H1 (cell line): Measurements from ENCODE around the gene TUBE1.

Source experiments
- CBX8 ChIP-seq: fragments of 300-800, 300-1000 bp; sonication (generic); IDR thresholded peaks from 2 replicates; pipeline ENCODE4 v1.7.1; 2016; ENCODE audit warnings: low read depth, low read length, borderline replicate concordance
- GABPA ChIP-seq: IDR thresholded peaks from 2 replicates; pipeline ENCODE4 v1.6.1; 2011; ENCODE audit warnings: mild to moderate bottlenecking, low read length, moderate library complexity, borderline replicate concordance; ENCODE audit not compliant: insufficient read depth
- KDM1A ChIP-seq: fragments of 200-600, 300-600 bp; sonication (generic); IDR thresholded peaks from 2 replicates; pipeline ENCODE4 v1.7.1; 2016; ENCODE audit warnings: mild to moderate bottlenecking, low read length, borderline replicate concordance
- POLR2AphosphoS5 ChIP-seq: IDR thresholded peaks from 2 replicates; pipeline ENCODE4 v1.6.1; 2011; ENCODE audit warnings: low read depth, low read length
- YY1 ChIP-seq: IDR thresholded peaks from 2 replicates; pipeline ENCODE4 v1.6.1; 2011; ENCODE audit warnings: low read depth, mild to moderate bottlenecking, low read length
- TF ChIP-seq, protein P1 (sequence below), 3 experiments: IDR thresholded peaks; 1 replicate in 2 of 3; 2 replicates in 1 of 3; pipeline versions ENCODE4 v1.5.1 to v1.6.1; 2011; ENCODE audit warnings: low read length in 3 of 3, mild to moderate bottlenecking in 3 of 3, inconsistent platforms in 2 of 3, low read depth in 1 of 3, moderate library complexity in 1 of 3; ENCODE audit not compliant: insufficient read depth in 1 of 3; ENCODE audit errors: control extremely low read depth in 1 of 3
- TF ChIP-seq, protein P2 (sequence below): fragments of 300-600 bp; sonication (generic); IDR thresholded peaks from 2 replicates; pipeline ENCODE4 v1.7.1; 2012; ENCODE audit warnings: low read length, moderate library complexity, mild to moderate bottlenecking, inconsistent platforms; ENCODE audit not compliant: insufficient replicate concordance

DNA sequence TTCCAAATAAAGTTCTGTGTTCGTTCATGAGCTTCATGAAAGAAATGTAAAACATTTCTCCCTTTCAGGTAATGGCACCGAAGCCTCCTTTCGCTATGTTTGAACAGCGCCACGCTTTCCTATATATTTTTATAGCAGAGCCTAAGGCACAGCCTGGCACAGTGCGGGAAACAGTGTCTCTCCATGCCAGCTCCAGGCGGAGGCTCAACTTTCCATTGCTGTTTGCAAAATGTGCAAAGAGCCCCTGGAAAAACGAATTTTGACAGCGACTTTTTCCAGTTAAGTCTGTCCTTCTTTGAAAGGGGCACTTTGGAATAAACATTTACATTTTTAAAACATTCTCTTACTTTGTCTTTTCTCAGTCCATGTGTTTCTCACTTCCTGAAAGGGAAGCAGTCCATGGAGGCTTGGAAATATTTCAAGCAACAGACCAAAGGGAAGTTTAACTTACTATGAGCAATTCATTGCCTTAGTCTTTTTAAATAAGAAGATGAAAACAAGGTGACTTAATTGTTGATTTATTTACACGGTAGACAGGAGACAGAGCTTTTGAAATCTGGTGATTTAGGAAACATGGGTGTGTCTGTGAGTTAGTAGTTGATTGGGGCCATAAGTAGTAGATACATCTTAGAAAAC, 32.6 kb downstream of the TUBE1 start:
- TF ChIP-seq, protein P1, sequence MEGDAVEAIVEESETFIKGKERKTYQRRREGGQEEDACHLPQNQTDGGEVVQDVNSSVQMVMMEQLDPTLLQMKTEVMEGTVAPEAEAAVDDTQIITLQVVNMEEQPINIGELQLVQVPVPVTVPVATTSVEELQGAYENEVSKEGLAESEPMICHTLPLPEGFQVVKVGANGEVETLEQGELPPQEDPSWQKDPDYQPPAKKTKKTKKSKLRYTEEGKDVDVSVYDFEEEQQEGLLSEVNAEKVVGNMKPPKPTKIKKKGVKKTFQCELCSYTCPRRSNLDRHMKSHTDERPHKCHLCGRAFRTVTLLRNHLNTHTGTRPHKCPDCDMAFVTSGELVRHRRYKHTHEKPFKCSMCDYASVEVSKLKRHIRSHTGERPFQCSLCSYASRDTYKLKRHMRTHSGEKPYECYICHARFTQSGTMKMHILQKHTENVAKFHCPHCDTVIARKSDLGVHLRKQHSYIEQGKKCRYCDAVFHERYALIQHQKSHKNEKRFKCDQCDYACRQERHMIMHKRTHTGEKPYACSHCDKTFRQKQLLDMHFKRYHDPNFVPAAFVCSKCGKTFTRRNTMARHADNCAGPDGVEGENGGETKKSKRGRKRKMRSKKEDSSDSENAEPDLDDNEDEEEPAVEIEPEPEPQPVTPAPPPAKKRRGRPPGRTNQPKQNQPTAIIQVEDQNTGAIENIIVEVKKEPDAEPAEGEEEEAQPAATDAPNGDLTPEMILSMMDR (IDR thresholded peaks at IDR 0.05; ENCODE audit: control extremely low read depth in 1 of 3, insufficient read depth in 1 of 3, low read depth in 1 of 3, low read length in 3 of 3): no peak
- TF ChIP-seq YY1: no peak
- TF ChIP-seq, protein P2, sequence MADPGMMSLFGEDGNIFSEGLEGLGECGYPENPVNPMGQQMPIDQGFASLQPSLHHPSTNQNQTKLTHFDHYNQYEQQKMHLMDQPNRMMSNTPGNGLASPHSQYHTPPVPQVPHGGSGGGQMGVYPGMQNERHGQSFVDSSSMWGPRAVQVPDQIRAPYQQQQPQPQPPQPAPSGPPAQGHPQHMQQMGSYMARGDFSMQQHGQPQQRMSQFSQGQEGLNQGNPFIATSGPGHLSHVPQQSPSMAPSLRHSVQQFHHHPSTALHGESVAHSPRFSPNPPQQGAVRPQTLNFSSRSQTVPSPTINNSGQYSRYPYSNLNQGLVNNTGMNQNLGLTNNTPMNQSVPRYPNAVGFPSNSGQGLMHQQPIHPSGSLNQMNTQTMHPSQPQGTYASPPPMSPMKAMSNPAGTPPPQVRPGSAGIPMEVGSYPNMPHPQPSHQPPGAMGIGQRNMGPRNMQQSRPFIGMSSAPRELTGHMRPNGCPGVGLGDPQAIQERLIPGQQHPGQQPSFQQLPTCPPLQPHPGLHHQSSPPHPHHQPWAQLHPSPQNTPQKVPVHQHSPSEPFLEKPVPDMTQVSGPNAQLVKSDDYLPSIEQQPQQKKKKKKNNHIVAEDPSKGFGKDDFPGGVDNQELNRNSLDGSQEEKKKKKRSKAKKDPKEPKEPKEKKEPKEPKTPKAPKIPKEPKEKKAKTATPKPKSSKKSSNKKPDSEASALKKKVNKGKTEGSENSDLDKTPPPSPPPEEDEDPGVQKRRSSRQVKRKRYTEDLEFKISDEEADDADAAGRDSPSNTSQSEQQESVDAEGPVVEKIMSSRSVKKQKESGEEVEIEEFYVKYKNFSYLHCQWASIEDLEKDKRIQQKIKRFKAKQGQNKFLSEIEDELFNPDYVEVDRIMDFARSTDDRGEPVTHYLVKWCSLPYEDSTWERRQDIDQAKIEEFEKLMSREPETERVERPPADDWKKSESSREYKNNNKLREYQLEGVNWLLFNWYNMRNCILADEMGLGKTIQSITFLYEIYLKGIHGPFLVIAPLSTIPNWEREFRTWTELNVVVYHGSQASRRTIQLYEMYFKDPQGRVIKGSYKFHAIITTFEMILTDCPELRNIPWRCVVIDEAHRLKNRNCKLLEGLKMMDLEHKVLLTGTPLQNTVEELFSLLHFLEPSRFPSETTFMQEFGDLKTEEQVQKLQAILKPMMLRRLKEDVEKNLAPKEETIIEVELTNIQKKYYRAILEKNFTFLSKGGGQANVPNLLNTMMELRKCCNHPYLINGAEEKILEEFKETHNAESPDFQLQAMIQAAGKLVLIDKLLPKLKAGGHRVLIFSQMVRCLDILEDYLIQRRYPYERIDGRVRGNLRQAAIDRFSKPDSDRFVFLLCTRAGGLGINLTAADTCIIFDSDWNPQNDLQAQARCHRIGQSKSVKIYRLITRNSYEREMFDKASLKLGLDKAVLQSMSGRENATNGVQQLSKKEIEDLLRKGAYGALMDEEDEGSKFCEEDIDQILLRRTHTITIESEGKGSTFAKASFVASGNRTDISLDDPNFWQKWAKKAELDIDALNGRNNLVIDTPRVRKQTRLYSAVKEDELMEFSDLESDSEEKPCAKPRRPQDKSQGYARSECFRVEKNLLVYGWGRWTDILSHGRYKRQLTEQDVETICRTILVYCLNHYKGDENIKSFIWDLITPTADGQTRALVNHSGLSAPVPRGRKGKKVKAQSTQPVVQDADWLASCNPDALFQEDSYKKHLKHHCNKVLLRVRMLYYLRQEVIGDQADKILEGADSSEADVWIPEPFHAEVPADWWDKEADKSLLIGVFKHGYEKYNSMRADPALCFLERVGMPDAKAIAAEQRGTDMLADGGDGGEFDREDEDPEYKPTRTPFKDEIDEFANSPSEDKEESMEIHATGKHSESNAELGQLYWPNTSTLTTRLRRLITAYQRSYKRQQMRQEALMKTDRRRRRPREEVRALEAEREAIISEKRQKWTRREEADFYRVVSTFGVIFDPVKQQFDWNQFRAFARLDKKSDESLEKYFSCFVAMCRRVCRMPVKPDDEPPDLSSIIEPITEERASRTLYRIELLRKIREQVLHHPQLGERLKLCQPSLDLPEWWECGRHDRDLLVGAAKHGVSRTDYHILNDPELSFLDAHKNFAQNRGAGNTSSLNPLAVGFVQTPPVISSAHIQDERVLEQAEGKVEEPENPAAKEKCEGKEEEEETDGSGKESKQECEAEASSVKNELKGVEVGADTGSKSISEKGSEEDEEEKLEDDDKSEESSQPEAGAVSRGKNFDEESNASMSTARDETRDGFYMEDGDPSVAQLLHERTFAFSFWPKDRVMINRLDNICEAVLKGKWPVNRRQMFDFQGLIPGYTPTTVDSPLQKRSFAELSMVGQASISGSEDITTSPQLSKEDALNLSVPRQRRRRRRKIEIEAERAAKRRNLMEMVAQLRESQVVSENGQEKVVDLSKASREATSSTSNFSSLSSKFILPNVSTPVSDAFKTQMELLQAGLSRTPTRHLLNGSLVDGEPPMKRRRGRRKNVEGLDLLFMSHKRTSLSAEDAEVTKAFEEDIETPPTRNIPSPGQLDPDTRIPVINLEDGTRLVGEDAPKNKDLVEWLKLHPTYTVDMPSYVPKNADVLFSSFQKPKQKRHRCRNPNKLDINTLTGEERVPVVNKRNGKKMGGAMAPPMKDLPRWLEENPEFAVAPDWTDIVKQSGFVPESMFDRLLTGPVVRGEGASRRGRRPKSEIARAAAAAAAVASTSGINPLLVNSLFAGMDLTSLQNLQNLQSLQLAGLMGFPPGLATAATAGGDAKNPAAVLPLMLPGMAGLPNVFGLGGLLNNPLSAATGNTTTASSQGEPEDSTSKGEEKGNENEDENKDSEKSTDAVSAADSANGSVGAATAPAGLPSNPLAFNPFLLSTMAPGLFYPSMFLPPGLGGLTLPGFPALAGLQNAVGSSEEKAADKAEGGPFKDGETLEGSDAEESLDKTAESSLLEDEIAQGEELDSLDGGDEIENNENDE: no peak
- no peak for TF ChIP-seq GABPA
- no peak for TF ChIP-seq POLR2AphosphoS5
- TF ChIP-seq KDM1A: no peak
- TF ChIP-seq CBX8: no peak
